GM18868 (cell line): ENCODE results near the gene CDK5RAP3.
"Not testable (repeated sequence)": the region's sequence is repeated elsewhere in the genome, so short reads cannot be mapped to it uniquely, and the experiment has no call there.

Experiments
- ATAC-seq: cut with Tn5 transposase; IDR thresholded peaks from one replicate; pipeline ENCODE4 v1.9.1; 2021; ENCODE audit warnings: mild to moderate bottlenecking, moderate library complexity; ENCODE audit not compliant: unreplicated experiment

Gene CDK5RAP3

DNA sequence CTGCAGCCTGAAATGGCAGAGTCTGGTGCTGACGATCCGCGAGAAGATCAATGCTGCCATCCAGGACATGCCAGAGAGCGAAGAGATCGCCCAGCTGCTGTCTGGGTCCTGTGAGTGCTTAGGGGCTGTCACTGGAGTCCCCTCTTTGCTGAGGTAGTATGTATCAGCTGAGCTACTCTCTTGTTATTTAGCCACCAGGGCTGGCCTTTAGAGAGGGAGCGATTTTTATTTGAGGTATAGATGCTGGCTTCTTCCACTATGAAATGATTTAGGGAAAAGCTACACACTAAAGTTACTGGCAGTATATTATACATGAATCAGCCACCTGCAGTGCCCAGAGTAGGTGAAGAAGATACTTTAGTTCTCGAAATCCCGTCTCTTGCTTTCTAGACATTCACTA is 2.6 kb downstream of the CDK5RAP3 start:
- ATAC-seq = no peak

DNA sequence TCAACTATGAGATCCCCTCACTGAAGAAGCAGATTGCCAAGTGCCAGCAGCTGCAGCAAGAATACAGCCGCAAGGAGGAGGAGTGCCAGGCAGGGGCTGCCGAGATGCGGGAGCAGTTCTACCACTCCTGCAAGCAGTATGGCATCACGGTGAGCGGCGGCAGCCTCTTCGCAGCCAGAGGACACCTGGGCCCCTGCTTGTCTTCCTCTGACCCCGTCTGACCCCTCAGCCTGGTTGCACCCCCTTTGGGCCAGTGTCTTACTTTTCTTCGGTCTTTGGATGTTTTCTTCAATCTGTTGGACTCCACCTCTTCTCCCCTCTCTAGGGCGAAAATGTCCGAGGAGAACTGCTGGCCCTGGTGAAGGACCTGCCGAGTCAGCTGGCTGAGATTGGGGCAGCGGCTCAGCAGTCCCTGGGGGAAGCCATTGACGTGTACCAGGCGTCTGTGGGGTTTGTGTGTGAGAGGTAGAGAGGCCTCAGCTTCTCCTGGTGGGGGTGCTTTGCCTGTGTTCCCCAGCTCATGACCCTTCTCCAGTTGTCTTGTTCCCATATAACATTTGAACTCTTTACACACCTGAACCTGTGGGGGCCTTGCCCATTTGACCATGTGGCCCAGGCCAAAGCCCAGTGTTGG is 4.4 kb downstream of the CDK5RAP3 start:
- ATAC-seq = no peak

DNA sequence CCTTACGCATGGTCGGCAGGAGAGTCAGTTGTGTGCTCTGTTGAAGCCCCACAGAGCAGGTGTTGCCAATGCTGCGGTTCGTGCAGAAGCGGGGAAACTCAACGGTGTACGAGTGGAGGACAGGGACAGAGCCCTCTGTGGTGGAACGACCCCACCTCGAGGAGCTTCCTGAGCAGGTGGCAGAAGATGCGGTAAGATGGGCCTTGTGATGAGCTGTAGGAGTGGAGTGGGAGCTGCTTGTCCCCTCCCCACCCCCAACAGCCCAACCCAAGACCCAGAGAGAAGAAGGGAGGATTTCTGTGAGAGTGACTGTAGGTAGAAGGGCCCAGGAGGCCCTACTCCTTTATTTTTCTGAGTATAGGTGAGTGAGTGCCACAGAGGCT is 4.9 kb downstream of the CDK5RAP3 start:
- ATAC-seq = no peak

DNA sequence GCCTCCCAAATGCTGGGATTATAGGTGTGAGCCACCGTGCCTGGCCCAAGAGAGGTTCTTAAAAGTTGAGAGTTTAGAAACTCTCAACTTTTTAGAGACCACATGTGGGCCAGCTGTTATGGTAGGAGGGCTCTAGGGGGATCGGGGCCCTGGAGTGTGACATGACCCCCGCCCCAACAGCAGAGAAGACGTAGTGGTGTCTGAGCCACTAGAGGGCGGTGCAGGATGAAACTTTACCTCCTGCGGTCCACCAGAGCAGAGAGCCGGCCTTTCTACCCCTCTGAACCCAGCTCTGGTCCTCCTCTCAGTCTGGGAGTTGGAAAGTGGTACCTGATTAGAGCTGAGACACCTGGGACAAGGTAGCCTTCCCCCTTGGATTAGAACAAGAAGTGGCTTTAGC is 7.4 kb downstream of the CDK5RAP3 start:
- no peak for ATAC-seq

DNA sequence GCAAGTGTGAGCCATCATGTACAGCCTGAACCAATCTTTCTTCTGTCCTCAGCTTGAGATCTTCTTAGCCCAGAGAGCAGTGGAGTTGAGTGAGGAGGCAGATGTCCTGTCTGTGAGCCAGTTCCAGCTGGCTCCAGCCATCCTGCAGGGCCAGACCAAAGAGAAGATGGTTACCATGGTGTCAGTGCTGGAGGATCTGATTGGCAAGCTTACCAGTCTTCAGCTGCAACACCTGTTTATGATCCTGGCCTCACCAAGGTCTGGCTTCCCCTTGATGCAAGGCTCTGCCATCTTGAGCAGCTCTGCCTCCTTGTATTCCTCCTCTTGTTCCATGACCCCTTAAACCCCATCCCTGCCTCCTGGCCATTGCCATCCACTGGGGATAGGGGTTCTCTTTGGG is 9.6 kb downstream of the CDK5RAP3 start:
- ATAC-seq = no peak

DNA sequence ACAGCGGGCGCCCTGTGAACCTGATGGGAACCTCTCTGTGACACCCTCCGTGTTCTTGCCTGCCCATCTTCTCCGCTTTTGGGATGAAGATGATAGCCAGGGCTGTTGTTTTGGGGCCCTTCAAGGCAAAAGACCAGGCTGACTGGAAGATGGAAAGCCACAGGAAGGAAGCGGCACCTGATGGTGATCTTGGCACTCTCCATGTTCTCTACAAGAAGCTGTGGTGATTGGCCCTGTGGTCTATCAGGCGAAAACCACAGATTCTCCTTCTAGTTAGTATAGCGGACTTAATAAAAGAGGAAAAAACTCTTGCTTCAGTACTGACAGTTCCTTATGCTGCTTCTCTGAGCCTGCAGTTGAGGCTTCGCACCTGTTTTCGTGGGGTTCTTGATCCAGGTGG is 10.5 kb downstream of the CDK5RAP3 start:
- no peak for ATAC-seq

DNA sequence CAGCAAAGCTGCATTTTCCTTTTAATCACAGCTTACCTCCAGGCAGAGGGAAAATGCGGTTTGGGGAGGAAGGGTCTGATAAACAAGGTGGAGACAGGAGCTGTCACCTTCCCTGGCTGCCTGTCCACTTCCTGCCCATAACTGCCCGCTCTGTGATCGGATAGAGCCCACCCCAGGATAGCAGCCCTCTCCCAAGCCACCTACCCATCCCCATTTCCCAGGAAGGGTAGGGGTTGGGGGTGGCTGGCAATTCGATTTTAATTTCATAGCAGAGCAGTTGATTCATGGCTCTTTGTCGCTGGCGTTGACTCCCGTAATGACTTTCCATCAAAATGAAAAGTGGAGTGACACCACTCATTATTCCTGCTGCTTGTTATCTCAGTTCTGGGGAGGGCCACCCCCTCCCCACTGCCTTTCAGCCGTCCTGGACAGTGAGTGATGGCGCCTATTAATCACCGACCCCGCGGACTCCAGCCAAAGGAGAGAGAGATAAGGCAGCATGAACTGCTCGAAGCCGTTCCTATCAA is 11.2 kb downstream of the CDK5RAP3 start:
- no peak for ATAC-seq

DNA sequence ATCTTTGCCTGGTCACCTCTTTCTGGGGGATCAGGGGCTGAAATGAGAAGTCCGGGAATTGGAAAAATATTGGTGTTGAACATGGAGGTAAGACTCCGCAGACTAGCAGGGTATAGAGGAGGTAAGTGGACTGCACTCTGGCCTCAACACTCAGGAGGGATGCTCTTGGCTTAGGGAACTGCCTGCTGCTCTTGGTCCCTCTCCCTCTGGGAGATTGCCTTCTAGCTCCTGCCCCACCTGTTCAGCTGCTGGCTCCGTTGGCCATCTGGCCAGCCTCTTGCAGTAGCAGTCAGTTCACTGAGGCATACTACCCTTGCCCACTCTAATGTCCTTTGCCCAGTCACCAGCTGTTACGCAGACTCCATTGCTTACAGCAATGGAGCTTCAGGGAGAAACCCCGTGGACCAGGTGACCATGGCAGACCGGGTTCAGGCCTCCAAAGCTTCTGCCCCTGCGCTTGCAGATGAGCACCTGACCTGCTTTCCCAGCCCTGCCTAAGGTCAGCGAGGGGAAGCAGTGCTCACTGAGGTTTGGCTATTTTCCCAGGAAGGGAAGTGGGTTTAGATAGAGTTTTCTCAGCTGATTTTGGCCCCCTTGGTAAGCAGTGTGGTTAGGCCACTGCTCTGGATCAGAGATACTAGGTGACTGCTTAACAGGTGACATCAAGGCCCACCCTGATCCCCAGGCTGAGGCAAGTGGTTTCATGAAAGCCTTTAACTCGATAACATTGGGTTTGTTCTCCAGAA is 11.9 kb downstream of the CDK5RAP3 start:
- no peak for ATAC-seq

DNA sequence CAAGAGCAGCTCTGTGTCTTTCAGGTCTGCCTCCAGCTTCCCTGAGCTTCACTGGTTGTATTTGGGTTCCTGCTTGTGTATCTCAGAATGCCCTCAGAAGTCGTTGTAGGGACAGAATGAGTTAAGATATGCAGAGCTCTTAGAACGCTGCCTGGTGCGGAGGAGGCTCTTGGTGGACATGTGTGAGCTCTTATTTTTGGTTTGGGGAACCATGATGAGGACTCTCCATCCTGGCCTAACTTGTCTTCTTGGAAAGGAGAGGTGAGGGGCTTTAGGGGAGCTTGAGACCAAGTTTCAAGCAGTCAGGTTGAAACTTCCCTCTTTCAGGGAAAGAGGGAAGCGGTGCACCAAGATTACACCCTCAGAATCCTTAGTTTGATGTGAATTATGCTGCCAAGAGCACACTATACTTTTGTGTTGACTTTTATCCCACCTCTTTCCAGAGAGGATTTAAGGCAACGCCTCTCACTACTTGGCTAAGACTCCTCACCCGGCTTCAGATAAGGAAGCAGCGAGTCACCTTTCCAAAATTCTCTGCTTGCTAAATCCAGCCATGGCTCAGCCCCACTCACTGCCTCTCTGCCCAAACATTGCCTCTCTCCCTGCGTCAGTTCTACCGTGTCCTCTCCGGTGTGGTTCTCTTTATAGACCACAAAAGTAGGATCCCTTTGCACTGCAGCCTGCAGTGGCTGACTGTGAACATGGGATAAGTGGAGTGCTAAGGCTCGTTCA is 12.7 kb downstream of the CDK5RAP3 start:
- no peak for ATAC-seq

DNA sequence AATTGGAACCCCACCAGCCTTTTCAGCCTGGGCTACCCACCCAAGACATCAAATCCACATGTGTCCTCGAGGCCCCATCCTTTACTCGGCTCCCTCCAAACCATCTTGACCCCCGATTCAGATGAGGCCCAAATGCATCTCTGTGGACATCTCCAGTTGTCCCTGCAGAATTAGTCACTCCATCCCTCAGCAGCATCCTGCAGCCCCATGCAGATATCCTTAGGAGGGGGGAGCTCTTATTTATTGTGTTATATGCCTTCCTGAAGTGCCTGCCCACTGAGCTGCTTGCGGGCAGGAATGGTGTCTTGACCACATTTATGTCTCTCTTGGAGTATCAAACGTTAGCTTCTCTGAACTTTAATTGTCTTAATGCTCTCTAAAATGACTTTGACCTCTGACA is 15.6 kb downstream of the CDK5RAP3 start:
- no peak for ATAC-seq

DNA sequence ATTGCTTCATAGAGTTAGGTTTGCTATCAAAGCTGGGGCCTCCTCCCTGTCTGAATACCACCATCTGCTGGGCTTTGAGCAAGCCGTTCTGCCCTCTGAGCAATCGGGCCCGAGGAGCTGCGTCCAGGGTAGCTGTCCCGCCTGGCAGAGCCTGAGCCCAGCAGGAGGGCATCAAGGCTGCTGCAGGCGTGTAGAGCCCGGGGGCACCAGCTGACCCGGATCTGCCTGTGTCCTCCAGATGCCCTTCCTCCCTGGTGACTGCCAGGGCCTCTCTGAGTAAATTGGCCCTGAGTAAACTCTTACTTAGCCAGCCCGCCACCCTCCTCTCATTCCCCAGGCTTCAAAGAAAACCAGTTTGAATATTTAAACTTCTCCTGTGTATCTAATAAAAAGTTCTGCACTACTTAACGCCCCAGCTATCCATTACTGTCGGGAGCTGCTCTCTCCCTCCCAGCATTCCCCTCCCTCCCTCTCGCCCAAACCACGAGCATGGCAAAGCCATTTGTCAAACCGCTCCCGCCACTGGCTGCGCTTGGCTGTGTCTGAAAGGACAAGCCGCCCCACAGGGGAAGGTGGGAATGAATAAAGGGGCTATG is 16.4 kb downstream of the CDK5RAP3 start:
- ATAC-seq = no peak

DNA sequence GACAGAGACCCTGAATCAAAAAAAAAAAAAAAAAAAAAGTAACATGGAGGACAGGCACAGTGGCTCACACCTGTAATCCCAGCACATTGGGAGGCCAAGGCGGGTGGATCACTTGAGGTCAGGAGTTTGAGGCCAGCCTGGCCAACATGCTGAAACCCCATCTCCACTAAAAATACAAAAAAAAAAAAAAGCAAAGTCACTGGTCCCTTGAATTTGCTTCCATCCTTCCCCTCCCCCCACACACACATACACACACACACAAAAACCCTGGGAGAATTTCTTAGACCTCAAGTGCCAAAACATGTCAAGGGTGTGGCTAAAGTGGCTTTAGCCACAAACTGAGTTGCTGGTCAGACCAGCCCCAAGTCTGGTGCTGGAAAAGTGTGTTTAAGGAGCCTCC is 17.5 kb downstream of the CDK5RAP3 start:
- ATAC-seq = not testable (repeated sequence)

DNA sequence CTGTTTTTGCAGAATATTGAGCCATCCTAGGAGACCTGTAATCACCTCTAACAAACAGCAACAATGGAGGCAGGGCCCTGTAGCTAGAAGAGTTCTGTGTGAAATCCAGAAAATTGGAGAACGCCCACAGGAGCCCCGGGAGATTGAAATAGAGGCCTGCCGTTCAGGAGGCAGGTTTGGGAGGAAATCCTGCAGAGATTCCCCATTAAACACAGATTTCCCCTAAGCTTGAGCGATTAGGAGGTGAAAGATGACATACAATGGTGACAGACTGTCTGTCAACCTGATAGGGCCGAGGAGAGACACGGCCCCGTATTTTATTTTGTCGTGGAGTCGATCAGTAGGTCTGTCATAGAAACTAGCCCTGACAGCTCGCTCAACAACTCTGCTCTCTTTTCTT is 18.2 kb downstream of the CDK5RAP3 start:
- ATAC-seq = no peak

DNA sequence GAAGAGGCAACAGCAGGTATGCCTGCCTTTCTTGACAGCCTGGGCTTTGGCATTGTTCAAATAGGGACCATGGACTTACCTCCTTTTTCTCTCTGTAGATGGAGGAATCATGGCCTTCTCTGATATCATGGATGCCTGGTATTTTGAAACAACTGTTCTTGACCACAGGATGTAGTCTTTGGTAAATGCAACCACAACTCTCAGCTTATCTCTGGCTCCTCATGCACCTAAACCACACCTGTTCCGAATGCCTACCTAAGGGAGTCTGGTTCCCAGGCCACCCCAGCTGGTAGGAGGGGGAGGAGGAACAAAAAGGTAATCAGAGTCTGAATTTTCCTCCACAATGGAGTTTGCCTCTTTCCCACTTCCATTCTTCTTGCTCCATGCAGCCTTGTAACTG is 18.8 kb downstream of the CDK5RAP3 start:
- ATAC-seq = no peak

DNA sequence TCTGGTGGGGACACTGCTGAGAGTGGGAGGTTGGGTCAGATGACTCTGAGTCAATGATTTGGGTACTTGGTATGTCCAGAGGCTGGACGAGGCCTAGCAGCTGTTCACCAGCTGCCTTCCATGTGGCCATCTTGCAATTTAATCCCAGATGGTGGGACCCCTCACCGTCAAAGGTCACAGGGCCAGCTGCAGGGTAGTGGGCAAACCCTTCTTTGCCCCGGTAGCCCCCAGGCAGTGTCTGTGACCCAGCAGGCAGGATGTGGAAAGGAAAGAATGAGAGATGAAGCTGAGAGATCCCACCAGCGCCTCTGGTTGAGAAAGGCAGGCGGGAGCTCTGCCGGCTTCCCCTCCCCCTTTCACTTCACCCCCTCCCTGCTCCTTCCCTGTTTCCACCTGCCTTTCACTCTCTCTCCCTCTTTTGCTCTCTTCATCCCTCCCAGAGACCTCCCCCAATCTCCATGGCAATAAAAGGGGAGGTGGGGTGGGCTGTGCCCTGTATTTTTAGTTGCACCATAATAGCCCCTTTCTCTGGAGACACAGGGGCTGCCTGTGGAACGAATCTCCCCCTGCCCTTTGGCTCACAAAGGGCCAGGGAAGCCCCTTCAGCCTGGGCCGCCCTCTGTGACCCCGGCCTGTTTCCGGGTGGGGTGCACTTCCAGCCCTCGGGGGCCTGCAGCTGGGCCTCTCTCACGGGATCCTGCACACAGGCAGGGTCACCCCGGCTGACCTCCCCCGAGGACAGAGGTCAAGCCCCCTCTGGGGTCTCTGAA is 20.2 kb downstream of the CDK5RAP3 start:
- ATAC-seq = no peak

DNA sequence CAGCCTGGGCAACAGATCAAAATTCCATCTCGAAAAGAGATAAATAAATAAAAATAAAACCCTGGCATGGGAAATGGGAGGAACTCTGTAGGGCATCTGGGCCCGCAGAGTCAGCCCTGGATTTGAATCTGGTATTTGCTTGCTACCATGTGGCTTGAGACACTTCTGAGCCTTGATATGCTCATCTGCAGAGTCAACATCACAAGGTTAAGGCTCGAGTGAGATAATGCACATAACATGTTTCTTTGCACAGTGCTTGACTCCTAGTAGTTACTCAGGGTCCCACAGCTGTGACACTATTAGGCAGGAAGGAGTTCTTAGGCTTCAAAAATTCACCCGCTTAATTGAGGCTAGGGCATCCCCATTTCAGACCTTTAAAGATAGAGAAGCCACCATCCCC is 21.3 kb downstream of the CDK5RAP3 start:
- no peak for ATAC-seq

DNA sequence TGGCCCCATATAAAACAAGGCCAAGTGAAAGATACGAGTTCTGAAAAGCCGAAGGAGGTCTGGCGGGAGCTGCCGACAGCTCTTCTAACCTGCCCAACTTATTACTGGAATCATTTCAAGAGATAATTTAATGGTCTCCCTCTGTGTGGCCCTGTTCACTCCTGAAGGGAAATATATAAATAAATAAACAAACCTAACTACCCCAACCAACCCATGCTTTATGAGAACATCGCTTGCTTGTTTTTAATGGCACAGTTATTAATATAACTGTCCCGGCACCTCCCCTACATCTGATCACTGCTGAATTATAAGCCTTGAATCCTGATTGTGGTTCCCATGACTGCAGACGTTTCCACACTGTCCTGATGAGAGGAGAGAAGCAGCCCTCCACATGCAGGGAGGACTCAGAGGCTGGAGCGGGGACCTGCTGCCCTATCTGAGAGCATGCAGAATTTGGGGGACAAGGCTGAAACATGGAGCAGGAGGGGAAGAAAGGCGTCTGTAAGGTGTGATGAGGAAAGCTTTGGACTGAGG is 22.2 kb downstream of the CDK5RAP3 start:
- no peak for ATAC-seq

DNA sequence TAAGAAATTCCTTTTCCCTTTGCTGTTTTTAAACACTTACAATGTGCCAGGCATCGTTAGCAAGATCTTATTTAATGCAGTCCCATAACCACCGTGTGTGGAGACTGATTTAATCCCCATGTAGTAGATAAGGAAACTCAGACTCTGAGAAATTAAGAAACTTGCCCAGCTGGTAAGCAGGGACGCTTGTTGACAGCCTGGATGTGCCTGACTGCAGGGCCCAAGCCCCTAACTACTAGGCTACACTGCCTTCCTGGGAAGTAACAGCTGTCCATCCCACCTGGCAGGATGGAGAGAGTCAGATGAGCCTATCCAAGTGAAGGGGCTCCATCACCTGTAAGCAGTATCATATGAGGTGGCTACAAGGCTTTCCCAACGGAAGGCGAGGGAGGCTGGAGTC is 23.1 kb downstream of the CDK5RAP3 start:
- no peak for ATAC-seq

DNA sequence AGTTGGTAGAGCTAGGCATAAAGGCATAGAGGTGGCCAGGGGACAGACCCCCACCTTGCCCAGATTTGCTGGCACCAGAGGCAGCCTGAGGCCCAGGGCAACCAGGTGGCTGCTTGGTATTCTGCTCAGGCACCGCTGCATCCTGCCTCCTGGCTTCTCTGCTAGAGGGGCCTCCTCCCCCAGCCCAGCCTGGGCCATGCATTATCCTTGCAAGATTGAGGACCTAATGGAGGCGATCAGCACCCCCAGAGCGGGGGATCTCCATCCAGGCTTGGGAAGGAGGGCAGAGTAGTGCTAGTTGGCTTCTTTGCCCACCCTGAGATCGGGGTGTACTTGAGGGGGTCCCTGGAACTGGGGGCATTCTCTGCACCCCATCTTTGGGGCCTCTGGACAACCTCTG is 23.8 kb downstream of the CDK5RAP3 start:
- ATAC-seq = no peak

DNA sequence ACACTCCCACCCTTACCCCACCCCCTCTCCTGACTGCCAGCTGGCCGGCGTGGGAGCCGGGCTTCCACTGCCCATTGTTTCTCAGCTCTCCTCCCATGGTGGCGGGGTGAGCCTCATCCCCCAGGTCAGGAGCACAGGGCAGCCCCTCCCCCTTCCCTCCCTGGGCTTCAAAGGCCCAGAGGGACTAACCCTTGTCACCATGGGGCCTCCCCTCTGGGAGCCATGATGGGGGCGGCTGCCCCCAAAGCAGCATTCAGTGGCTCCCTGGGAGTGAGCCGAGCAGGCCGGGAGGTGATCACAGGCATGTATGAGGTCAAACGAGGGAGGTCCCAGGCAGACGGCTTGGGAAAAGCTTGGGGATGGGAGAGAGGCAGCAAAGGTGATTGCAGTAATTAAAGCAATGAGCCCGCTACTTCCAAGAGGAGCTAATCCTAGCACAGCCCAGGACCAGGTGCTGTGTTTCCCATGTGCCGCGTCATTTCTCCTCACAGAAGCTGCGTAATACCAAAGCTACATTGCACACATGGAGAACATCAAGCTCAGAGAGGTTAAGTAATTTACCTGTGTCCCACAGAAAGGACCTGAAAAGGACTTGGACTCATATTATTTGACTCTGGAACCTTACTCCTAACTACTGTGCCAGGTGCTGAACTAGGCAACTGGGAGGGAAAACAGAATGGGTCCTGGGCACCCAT is 24.5 kb downstream of the CDK5RAP3 start:
- ATAC-seq = no peak
